IPS-18a (cell line): Measurements from ENCODE around the gene HOXB3.
"Not testable (repeated sequence)": the region's sequence is repeated elsewhere in the genome, so short reads cannot be mapped to it uniquely, and the experiment has no call there.

ENCODE experiments used
- H3K27ac ChIP-seq: one replicate; pipeline ENCODE4 v1.5.1; 2013; ENCODE audit warnings: low read length
- H3K27me3 ChIP-seq: one replicate; pipeline ENCODE4 v1.6.1; 2013; ENCODE audit warnings: mild to moderate bottlenecking, low read length; ENCODE audit not compliant: control insufficient read depth, insufficient read depth
- H3K36me3 ChIP-seq: one replicate; pipeline ENCODE4 v1.6.1; 2013; ENCODE audit warnings: low read depth, low read length; ENCODE audit not compliant: control insufficient read depth
- H3K4me1 ChIP-seq: one replicate; pipeline ENCODE4 v1.6.1; 2013; ENCODE audit warnings: low read depth, low read length; ENCODE audit not compliant: control insufficient read depth
- H3K4me3 ChIP-seq: one replicate; pipeline ENCODE4 v1.5.1; 2013; ENCODE audit warnings: low read length
- H3K9ac ChIP-seq: one replicate; pipeline ENCODE4 v1.6.1; 2013; ENCODE audit warnings: mild to moderate bottlenecking, low read length, moderate library complexity
- H3K9me3 ChIP-seq: one replicate; pipeline ENCODE4 v1.6.1; 2013; ENCODE audit warnings: low read depth, low read length; ENCODE audit not compliant: control insufficient read depth

Gene HOXB3

DNA sequence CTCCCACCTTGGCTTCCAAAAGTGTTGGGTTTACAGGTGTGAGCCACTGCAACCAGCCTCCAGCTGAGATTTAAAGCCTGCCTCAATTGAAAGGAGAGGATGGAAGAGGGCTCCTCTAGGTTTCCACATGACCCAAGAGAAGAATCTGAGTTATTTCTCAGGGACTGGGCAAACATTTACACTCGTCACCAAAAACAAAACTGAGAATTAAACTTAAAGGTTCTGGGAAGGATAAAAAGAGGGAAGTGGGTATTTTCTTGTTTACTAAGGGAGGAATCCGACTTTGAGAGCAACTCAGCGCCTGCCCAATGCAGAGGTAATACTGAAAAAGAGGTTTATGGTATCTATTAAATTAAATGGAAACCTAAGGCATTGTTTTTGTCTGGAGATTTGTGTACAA, 72.6 kb downstream of the HOXB3 start:
- Histone ChIP-seq H3K9me3 (no peaks in the 10 kb centered on the region), H3K4me3 (no peak overlapping the region), H3K9ac (no peak overlapping the region), H3K27ac (no peak overlapping the region), H3K27me3 (peaks cover 60% of the 10 kb centered on the region), H3K36me3 (no peaks in the 10 kb centered on the region), H3K4me1 (peaks cover 10% of the 10 kb centered on the region)

DNA sequence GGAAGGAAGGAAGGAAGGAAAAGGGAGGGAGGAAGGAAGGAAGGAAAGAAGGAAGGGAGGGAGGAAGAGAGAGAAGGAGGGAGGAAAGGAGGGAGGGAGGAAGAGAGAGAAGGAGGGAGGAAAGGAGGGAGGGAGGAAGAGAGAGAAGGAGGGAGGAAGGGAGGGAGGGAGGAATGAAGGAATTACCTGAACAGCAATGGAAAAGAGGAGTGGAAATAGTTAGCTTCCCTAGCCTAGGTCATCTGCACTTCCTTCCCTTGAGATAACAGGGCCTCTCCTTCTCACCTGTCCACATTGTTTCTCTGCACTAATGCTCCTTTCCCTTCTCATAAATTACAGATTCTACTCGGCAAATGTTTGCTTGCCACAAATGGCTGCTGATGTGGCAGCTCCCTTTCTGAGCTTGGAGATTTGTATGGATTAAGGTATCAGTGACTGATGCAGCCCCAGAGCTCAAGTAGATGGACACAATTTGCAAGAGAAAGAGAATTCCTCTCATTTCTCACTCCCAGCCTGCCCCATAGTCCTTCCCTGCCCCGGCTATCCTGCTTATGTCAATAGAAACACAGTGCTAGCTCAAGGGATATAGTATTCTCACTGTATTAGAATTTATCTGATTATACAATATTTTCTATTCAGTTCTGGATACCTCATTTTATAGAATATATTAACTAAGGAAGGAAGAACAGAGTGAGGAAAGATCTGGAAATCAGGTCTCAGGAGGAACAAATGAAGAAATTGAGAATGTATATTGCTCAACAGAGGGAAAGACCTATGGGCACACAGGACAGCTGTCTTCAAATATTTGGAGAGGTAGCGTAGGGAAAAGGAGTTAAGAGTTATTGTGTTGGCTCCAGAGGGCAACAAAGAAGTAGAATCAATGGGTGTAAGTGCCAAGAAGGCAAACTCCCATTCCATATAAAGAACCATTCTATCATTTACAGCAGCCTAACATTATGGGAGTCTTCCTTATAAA, 73.8 kb downstream of the HOXB3 start:
- no peak overlapping the region for H3K9ac ChIP-seq
- no peaks in the 10 kb centered on the region for H3K36me3 ChIP-seq
- H3K27me3 ChIP-seq = peaks cover 47% of the 10 kb centered on the region
- H3K9me3 ChIP-seq = no peaks in the 10 kb centered on the region
- no peak overlapping the region for H3K27ac ChIP-seq
- H3K4me1 ChIP-seq = peaks cover 8% of the 10 kb centered on the region
- H3K4me3 ChIP-seq = no peak overlapping the region

DNA sequence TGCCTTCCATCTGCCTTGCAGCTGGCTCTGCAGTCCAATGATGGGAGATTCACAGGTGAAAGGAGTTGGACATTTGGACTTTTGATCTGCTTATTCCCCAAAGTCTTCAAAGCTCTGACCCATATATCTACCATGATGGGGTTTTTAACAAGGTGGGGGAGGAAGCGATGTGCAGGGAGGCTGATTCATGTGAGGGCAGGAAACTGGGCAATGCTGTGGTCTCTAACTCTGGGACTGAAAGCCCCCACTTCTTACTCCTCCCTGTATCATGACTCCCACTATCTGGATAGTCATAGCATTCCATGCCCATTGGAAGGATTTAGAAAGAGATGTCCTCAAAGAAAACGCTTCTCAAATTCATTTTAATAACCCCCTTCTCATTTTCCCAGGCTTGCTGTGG, 75.6 kb downstream of the HOXB3 start:
- H3K27me3 ChIP-seq = peaks cover 38% of the 10 kb centered on the region

DNA sequence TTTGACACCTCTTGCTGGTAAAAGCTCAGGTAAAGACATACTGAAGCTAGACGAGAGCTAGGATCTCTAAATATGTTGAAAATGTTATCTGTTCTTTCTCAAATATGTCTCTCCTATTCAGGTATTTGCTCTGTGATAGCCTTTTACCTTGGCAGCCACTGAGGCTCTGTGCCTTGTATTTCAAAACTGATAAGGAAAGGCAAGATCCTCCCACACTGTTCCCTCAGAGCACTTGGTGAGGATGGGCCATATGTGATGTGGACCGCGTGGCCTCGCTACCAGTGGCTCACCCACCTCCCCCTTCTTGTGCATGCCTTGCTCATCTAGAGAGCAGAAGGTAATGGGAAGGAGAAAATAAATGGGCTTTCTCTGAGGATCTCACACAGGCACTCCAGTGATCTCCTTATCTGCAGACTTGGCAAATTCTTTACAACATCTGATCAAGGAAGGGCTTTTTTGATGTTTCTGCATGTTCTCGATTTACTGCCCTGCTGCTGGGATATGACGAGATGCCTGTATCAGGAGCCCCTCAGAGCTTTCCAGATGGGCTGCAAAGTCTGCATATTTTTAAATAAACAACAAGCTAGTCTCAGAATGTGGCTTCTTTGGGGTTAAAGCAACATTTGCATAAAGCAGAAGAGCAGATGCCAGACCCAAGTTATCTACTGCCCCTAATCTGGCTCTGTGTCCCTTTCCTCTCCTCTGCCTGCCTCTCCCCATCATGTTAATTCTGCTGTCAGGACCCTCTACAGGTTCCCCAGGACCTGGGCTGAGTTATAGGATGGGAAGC, 76.2 kb downstream of the HOXB3 start:
- Histone ChIP-seq H3K27me3 (peaks cover 36% of the 10 kb centered on the region), H3K9me3 (no peaks in the 10 kb centered on the region), H3K4me1 (peaks cover 4% of the 10 kb centered on the region), H3K9ac (no peak overlapping the region), H3K4me3 (no peak overlapping the region), H3K36me3 (no peaks in the 10 kb centered on the region), H3K27ac (no peak overlapping the region)

More for the DNA sequence above, 75.6 kb downstream of the HOXB3 start:
- Histone ChIP-seq H3K36me3 (no peaks in the 10 kb centered on the region), H3K9me3 (no peaks in the 10 kb centered on the region), H3K27ac (no peak overlapping the region), H3K4me3 (no peak overlapping the region), H3K9ac (no peak overlapping the region), H3K4me1 (peaks cover 4% of the 10 kb centered on the region)

DNA sequence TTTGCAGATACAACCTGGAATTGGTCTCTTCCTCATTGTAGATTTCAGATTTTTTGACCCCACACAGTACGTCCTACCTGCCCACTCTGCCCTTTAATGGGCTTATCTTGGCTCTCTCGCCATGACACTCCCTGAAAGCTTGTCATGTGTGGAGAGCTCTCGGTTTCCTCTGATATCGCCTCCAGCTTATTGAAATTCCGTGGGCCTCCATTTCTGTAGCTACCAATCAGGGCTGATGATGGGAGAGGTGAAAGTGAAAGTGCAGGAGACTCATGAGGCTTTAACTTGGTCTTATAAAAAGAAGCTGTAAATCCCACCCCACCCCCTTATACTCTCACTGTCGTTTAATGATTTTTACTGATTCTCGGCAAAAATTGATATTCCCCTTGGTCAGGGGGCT, 76.9 kb downstream of the HOXB3 start:
- no peaks in the 10 kb centered on the region for H3K9me3 ChIP-seq
- H3K4me1 ChIP-seq = peaks cover 4% of the 10 kb centered on the region
- H3K27me3 ChIP-seq = peaks cover 33% of the 10 kb centered on the region
- no peak overlapping the region for H3K27ac ChIP-seq
- H3K4me3 ChIP-seq = no peak overlapping the region
- no peaks in the 10 kb centered on the region for H3K36me3 ChIP-seq
- H3K9ac ChIP-seq = no peak overlapping the region

DNA sequence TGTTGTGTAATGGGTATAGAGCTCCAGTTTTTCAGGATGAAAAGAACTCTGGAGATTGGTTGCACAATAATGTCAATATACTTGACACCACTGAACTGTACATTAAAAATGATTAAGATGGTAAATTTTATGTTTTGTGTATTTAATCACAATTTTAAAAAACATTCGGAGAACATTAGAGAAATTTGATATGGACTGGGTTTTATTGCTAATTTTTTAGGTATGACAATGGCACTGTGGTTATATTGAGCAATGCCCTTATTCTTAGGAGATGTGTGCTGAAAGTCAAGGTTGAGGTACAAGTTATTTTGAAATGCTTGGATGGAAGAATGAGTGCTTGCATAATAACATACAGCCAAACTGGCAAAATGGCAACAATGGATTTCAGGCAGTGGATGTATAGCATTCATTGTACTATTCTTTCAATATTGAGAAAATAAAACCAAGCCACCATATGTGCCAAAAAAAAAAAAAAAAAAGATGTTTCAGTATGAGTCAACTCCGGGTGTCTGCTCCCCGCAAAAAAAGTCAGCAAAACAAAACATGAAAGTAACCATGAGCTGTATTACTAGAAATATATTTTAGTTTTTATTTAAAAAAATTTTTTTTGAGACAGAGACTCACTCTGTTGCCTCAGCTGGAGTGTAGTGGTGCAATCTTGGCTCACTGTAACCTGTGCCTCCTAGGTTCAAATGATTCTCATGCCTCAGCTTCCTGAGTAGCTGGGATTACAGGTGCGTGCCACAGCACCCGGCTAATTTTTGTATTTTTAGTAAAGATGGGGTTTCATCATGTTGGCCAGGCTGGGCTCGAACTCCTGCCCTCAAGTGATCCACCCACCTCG, 79.1 kb downstream of the HOXB3 start:
- Histone ChIP-seq H3K27ac (no peak overlapping the region), H3K36me3 (no peaks in the 10 kb centered on the region), H3K9ac (no peak overlapping the region), H3K4me1 (no peaks in the 10 kb centered on the region), H3K9me3 (no peaks in the 10 kb centered on the region), H3K27me3 (peaks cover 26% of the 10 kb centered on the region), H3K4me3 (no peak overlapping the region)

DNA sequence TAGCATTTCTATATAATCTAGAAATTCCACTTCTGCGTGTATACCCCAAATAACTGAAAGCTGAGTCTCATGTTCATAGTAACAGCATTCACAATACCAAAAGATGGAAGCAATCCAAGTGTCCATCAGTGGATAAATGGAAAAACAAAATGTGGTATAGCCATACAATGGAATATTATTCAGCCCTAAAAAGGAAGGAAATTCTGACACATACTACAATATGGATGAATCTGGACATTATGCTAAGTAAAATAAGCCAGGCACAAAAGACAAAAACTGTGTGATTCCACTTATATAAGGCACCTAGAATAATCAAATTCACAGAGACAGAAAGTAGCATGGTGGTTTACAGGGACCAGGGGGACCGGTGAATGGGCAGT, 79.7 kb downstream of the HOXB3 start:
- H3K4me3 ChIP-seq = no peak overlapping the region

DNA sequence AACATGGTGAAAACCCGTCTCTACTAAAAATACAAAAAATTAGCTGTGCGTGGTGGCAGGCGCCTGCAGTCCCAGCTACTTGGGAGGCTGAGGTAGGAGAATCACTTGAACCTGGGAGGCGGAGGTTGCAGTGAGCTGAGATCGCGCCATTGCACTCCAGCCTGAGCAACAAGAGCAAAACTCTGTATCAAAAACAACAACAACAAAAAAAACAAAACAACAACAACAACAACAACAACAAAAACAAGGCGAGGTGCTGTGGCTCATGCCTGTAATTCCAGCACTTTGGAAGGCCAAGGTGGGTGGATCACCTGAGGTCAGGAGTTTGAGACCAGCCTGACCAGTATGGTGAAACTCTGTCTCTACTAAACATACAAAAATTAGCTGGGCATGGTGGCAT, 80.3 kb downstream of the HOXB3 start:
- H3K4me3 ChIP-seq, H3K4me1 ChIP-seq, H3K36me3 ChIP-seq, H3K9me3 ChIP-seq, H3K27ac ChIP-seq, H3K9ac ChIP-seq: not testable (repeated sequence)
- peaks cover 20% of the 10 kb centered on the region for H3K27me3 ChIP-seq

More for the DNA sequence above, 79.7 kb downstream of the HOXB3 start:
- no peak overlapping the region for H3K9ac ChIP-seq
- no peaks in the 10 kb centered on the region for H3K4me1 ChIP-seq
- no peak overlapping the region for H3K27ac ChIP-seq
- no peaks in the 10 kb centered on the region for H3K9me3 ChIP-seq
- no peaks in the 10 kb centered on the region for H3K36me3 ChIP-seq
- peaks cover 26% of the 10 kb centered on the region for H3K27me3 ChIP-seq

DNA sequence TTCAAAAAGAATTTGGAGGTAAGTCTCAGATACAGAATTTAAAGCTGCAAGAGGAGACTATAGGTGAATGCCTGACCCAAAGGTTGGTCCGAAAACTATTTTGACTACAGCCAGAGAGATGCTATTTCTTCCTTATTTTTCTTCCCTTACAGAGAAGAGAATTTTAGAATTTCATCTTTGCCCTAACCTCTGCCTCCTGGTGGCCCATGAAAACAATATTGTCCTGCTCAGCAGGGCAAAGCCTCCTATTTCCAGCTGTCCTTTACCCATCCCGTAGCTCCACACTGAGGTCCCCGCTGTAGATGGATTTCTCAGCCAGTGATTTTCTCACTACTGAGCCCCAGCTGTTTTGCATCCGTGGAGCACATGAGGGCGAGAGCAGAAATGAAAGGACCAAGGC, 83.8 kb downstream of the HOXB3 start:
- Histone ChIP-seq H3K9me3 (no peaks in the 10 kb centered on the region), H3K27ac (no peak overlapping the region)

DNA sequence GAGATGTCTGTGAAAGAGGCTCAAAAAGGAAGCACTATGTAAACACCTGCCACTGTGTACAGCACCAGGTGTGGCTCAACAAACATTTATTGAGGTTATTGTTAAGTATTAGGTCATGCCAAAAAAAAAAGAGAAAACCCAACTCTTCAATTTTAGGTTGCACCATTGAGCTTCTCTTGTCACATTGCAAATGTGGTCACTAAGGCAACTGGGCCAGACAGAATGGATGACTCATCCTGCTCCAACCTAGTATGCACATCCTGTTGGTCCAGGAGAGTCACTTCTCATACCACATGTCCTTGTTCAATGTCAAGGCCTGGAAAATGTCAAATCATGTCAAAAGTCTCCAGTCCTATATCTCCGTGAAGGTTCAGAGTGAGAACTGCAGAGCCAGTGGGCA, 84.3 kb downstream of the HOXB3 start:
- Histone ChIP-seq H3K9me3 (no peaks in the 10 kb centered on the region), H3K4me1 (peaks cover 8% of the 10 kb centered on the region), H3K36me3 (no peaks in the 10 kb centered on the region), H3K27ac (no peak overlapping the region), H3K27me3 (peaks cover 36% of the 10 kb centered on the region), H3K4me3 (no peak overlapping the region), H3K9ac (no peak overlapping the region)

More for the DNA sequence above, 83.8 kb downstream of the HOXB3 start:
- Histone ChIP-seq H3K9ac (no peak overlapping the region), H3K36me3 (no peaks in the 10 kb centered on the region), H3K4me3 (no peak overlapping the region), H3K27me3 (peaks cover 32% of the 10 kb centered on the region), H3K4me1 (peaks cover 8% of the 10 kb centered on the region)

DNA sequence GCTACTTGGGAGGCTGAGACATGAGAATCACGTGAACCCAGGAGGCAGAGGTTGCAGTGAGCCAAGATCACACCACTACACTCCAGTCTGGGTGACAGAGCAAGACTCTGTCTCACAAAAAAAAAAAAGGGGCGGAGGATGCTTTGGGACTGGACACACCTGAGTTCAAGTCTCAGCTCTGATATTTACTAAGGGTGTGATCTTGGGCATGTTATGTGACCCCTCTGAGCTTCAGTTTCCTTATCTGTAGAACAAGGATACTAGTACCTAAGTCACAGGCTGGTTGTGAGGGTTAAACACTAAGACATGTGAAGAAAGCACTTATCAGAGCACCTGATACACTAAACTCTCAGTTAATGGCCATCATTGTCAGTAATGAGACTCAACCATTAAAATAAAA, 85.1 kb downstream of the HOXB3 start:
- peaks cover 8% of the 10 kb centered on the region for H3K4me1 ChIP-seq
- H3K4me3 ChIP-seq = no peak overlapping the region
- peaks cover 45% of the 10 kb centered on the region for H3K27me3 ChIP-seq
- no peak overlapping the region for H3K27ac ChIP-seq
- H3K9ac ChIP-seq = no peak overlapping the region
- H3K9me3 ChIP-seq = no peaks in the 10 kb centered on the region
- H3K36me3 ChIP-seq = no peaks in the 10 kb centered on the region
